ENCODE results near the gene ZNF182. TPM values are rescaled to one million over a fixed set of nuclear protein-coding genes. Genes with fewer than 3 reads are reported as not detected.
"Not testable (repeated sequence)": the region's sequence is repeated elsewhere in the genome, so short reads cannot be mapped to it uniquely, and the experiment has no call there.

ZNF182 gene
- total RNA-seq, 2 donors from 2014 or later: 3.4 TPM

DNA sequence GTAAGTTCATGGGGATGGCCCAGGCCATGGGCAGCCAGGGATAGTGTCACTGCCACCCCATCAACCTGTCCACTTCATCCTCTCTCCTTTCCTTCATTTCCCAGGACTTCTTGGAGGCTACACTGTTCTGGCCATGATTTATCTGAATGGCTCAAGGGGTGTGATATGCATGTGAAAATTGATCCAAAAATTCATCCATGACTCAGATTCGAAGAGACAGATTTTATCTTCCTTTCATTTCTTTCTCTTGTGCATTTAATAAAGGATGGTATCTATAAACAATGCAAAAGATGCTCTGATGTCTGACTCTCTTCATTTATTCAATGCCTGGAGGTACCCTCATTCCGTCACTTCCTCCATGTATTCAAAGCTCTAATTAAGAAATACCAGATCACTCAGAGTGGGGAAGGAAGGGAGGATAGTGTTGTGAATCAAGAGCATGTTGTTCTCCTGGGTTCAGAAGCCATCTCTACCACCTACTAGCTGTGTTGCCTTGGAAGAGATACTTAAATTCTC, 5.7 kb upstream of the ZNF182 start:
- DNase-seq; ATAC-seq; intact Hi-C loops (cut with DNase I, micrococcal nuclease): not testable (repeated sequence)

DNA sequence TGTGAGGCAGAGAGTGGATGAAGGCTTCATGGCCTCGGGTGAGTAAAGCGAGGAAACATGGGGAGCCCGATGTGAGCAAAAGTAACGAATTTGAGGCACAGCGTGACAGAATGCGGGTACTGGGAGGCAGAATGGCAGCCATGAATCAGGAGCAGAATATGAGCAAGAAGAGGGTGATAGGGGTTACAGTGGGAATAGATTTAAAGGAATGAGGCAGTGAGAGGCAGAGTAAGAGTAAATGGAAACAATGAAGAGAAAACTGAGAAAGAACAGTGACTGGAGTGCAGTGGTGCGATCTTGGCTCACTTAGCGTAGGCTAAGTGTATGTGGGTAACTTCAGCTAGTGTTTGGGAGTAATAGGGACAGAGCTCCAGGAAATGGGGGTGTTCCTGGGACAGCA, 2.9 kb upstream of the ZNF182 start, which contains the start of gene SPACA5:
Gene SPACA5, plus strand, starts transcription at position 301 of the 400 bp plus-strand sequence. CDS start 815 bp downstream, outside the sequence.
- intact Hi-C loops (cut with DNase I, micrococcal nuclease); ATAC-seq; DNase-seq: not testable (repeated sequence)

DNA sequence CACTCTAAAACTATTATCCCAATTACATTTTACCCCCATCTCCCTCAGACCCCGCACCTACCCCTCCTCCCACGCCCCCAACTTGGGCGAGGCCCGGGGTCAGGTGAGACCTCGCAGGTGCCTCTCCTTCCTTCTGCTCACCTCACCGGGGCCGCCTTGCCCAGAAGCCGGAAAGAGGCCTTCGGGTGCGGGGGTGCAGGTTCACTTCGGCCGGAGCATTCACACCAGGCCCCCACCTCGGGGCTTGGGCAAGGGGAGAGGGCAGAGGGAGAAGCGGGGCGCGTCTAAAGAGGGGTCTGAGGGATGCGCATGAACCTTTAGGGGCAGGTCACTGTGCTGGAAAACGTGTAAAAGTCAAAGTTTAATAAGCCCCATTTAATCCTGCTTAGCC, 427 bp downstream of the ZNF182 start:
- DNase-seq (peak in 1 of 2 donors; percentile 30), ATAC-seq (peak; percentile 20)
- intact Hi-C loops (cut with DNase I, micrococcal nuclease): no loop called here

DNA sequence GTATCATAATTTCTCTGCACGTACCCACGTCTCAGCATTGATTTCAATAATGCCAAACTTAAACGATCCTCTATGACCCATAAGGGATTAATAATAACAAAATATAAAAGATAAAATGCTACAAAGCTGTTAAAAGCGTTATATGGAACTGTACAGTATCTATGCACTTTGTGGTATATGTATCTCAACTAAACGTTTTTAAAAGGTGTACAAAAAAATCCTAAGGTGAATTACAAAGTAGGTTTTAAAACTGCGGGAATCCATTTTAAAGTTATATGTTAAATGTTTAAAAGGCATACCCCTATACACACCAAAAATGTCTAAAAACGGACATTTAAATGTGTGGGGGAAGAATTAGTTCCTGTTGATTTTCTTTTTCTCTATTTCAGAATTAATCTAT, 860 bp downstream of the ZNF182 start:
- no peak for ATAC-seq
- intact Hi-C loops (cut with DNase I, micrococcal nuclease): no loop called here
- no peak for DNase-seq

DNA sequence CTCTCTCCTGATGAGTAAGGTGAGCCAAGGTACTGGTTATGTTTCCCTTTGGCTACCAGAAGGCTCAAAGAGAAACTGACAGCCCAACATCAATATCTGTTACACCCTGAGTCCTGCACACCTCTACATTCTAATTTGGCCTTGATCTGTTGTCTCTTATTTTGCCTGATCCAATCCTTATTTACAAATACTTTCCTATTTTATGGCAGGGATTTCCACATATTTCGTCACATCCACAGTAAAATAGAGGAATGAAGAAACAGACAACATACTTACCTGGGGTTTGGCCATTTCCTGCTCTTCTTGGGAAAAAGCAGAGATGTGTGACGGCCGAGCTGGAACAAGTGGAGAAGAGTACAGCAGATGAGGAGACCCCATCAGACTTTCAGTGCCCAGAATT, 1.5 kb downstream of the ZNF182 start:
- ATAC-seq (no peak), DNase-seq (no peak)
- intact Hi-C loops (cut with DNase I, micrococcal nuclease): no loop called here

DNA sequence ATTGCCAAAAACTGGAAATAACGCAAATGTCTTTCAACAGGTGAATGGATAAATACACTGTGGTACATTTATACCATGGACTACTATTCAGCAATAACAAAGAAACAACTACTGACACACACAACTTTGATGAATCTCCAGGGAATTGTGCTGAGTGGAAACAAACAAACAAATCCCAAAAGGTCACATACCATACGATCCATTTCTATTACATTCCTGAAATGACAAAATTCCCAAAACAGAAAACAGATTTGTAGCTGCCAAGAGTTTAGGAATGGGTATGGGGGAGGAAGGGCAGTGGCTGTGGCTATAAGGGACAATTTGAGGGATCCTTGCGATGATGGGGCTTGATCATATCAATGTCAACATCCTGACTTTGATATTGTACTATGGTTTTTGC, 2.5 kb downstream of the ZNF182 start:
- DNase-seq (no peak), ATAC-seq (no peak)
- intact Hi-C loops (cut with DNase I, micrococcal nuclease): no loop called here

DNA sequence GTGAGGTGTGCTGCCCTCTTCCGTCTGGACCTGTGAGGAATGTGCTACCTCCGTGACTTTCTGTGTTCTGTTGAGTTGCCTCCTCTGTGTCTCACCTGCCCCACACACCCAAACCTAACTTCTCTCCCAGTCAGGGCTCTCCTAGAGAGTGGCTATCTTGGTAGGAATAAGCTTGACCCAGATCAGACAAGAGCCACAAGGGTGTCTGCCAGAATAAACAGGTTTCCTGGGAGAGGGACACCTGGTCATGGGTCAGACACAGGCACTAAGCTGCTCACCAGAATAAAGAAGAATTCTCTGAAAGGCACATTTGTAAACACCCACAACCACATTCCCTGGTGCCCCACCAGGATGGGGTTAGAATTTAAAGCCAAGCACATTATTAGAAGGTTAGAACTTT, 11.1 kb downstream of the ZNF182 start:
- intact Hi-C loops (cut with DNase I, micrococcal nuclease): no loop called here
- no peak for ATAC-seq
- DNase-seq: no peak

DNA sequence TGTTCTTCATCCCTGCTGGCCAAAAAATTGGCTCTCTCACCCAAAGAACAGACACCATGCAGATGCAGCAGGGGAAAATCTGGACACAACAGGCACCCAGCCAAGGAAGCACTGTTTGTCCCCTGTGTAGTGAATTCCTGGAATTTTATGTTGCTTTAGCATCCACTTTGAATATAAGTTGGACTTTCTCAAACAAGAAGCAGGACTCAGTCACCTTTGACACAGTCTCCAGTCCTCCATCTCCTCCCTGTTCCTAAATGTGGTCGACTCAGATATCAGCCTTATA, 11.8 kb downstream of the ZNF182 start:
- DNase-seq: no peak
- intact Hi-C loops (cut with DNase I, micrococcal nuclease): no loop called here
- no peak for ATAC-seq

DNA sequence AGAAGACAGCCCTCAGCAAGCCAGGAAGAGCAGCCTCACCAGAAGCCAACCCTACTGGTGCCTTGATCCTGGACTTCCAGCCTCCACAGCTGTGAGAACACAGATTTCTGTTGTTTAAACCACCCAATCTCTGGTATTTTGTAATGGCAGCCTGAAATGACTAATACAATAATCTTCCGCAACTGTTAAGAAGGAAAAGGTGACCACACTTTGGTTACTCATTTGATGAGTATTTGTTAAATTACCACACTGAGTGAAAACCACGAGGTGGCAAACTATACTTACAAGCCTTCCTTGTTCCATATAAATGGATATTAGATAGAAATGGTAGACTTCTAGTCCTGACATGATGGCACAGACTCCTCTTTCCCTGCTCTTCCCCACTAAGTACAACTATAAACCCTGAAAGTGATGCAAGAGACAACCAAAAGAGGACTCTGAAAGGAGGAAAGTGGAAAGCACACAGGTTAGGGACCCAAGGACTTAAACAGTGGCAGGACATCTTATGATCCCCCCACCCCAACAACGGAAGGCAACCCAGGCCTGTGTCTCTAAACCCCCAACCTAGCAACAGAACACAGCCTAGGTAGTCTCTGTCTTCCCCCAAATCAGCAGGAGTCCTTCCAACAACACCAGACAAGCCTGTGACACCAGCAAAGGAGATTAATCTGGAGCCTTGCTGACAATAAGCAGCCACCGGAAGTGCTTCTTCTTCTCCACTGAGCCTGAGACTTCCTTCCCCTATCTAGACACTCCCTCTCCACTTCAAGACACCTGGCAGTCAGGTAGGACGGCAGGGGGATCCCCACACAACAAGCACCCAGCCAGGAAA, 12.3 kb downstream of the ZNF182 start:
- no peak for DNase-seq
- intact Hi-C loops (cut with DNase I, micrococcal nuclease): no loop called here
- no peak for ATAC-seq

DNA sequence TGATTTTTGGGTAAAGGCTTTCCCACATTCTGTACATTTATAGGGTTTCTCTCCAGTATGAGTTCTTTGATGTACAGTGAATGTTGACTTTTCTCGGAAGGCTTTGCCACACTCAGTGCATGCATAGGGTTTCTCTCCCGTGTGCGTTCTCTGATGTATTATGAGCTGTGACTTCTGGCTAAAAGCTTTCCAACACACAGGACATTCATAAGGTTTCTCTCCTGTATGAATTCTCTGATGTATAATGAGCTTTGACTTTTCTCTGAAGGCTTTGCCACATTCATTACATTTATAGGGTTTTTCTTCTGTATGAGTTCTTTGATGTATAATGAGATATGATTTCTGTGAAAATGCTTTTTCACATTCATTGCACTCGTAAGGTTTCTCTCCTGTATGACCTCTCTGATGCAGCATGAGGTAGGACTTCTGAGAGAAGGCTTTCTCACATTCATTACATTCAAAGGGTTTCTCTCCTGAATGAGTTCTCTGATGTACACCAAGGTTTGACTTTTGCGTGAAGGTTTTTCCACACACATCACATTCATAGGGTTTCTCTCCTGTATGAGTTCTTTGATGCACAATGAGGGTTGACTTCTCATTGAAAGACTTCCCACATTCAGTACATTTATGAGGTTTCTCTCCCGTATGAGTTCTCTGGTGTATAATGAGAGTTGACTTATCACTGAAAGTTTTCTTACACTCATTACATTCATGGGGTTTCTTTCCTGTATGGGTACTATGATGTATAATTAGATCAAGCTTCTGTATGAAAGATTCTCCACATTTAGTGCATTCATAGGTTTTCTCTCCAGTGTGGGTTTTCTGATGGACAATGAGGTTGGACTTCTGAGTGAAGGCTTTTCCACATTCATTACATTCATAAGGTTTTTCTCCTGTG, 27.3 kb downstream of the ZNF182 start:
- ATAC-seq: no peak
- DNase-seq: no peak
- intact Hi-C loops (cut with DNase I, micrococcal nuclease): no loop called here

DNA sequence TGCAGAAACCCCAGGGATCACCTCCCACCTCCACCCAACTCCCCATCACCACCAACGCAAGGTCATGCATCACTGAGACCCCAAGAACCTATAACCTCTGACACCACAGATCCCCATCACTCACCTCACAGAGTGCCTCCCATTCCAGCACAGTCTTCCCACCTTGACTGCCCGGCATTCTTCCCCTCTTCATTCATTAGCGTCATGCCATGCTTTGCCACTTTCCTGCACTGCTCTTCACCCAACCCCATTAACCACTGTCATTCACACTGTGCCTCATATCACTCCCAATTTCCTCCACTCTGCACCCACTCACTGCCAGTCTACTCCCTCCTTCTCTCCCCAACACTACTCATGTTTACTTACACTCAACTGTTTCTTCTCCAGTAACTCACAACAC, 30.6 kb downstream of the ZNF182 start:
- intact Hi-C loops (cut with DNase I, micrococcal nuclease): no loop called here
- DNase-seq: no peak
- no peak for ATAC-seq

DNA sequence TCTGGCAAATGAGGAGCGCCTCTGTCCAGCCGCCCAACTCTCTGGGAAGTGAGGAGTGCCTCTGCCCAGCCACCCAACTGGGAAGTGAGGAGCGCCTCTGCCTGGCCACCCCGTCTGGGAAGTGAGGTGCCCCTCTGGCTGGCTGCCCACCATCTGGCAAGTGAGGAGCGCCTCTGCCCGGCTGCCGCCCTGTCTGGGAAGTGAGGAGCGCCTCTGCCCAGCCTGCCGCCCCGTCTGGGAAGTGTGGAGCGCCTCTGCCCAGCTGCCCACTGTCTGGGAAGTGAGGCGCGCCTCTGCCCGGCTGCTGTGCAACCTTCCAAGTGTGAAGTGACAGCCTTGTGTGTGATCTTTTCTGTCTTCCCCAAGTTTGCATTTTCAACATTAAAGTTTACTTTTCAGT, 38.3 kb downstream of the ZNF182 start:
- ATAC-seq; intact Hi-C loops (cut with DNase I, micrococcal nuclease); DNase-seq: not testable (repeated sequence)

DNA sequence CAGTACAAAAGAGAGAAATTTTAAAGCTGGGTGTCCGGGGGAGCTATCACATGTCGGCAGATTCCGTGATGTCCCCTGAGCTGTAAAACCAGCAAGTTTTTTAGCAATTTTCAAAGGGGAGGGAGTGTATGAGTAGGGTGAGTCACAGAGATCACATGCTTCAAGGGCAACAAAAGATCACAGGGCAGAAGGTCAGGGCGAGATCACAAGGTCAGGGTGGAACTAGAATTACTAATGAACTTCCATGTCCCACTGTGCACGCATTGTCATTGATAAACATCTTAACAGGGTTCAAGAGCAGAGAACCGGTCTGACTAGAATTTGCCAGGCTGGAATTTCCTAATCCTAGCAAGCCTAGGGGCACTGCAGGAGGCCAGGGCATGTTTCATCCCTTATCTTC, 42.0 kb downstream of the ZNF182 start:
- DNase-seq; intact Hi-C loops (cut with DNase I, micrococcal nuclease); ATAC-seq: not testable (repeated sequence)

DNA sequence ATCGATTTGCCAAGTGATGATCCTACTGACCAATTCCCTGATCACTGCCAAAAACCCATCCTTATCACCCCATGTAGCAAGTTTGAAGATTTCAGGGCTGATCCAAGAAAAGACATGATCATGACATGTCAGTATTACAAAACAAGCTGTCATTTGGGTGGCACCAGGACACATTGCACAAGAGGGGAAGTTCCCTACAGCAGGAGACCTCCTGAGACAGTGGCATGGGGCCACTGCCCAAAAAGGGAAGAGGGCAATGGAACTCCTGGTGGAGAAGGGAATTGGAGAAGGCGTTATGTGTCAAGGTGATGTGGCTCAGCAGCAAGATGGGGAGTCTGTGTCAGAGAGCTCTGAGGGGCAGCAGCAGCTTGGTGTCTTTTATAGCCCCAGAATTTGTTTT, 43.4 kb downstream of the ZNF182 start:
- no peak for ATAC-seq

DNA sequence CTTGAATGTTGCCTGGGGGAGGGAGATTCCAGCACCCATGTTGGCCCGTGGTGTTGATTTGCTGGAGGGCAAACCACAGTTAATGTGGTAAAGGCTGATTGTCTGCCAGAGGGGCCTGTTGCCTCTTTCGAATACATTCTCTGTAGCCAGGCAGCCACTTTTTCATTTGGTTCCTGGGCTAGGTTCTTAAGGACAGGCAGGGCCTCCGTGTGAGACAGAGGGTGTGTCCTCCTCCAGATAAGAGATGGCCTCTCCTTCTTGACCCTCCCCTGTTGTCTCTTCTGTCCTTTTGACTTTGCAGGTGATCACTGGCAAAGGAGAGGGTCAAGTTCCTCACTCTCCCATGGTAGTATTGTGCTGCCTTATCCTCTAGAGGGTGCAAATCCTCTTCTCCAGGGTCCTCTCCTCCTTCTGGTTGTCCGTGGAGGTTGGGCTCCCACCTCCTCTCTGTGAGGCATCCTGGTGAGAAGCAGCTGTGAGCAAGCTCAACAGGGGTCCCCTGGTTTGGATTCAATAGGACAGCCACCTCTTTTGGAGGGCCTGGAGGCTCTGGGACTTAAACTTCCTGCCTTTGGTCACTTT, 44.9 kb downstream of the ZNF182 start:
- intact Hi-C loops (cut with DNase I, micrococcal nuclease): no loop called here
- peak; percentile 56 for ATAC-seq
- no peak for DNase-seq

More for the DNA sequence above, 43.4 kb downstream of the ZNF182 start:
- intact Hi-C loops (cut with DNase I, micrococcal nuclease): no loop called here
- no peak for DNase-seq

DNA sequence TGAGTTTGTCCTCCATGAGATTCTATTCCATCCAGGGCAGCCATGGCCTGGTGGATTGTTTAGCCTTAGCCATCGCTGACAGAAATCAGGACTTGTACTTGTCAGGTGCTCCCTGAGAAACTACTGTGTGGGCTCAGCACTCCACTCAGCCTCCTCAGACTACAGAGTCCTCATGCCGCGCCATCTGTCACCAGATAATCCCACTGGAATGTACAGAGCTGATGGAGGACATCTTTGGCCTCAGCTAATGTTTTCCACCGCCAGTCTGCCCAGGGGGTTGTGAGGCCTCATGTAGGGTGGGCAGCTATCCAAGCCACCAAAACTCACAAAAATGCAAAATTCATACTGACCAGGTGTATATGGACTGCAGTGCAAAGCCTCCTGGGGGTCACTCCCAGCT, 45.6 kb downstream of the ZNF182 start:
- intact Hi-C loops (cut with DNase I, micrococcal nuclease); DNase-seq; ATAC-seq: not testable (repeated sequence)

DNA sequence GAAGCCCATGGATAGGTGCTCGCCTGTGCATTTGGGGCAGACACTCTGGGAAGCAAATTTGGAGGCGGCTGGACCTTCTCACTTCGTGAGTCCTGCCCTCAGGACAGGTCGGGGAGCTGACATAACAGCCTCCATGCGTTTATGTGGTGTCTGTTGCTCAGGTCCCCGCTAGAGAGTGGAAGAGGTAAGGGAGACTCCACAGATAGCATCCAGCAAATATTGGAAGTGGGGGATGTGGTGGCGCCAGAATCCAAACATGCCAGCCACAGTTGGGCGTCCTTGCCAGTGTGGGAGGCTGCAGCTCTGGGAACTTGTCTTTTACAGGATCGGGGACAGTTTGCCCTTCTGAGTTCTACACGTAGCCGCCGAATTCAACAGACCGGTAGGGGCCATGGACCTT, 47.8 kb downstream of the ZNF182 start:
- intact Hi-C loops (cut with DNase I, micrococcal nuclease): no loop called here
- DNase-seq: no peak

DNA sequence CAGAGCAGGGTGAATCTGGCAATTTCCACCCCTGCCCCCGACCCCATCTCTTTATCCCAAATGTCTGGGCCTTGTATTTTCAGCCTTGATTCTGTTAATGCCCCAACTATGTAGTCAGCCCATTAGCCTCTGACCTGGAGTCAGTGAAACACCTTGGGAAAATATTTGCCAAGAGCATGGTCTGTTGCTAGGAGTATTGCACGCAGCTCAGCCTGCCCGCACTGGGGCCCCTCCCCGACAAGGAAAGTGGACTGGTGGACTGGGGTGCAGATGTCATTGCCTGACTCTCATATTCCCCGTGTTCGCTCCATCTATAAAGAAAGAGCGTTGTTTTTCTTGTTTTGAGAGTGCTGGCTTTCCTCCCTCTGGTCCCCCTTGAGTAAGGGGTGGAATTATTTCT, 48.5 kb downstream of the ZNF182 start:
- intact Hi-C loops (cut with DNase I, micrococcal nuclease); DNase-seq: not testable (repeated sequence)
- ATAC-seq: peak; percentile 69

More for the DNA sequence above, 47.8 kb downstream of the ZNF182 start:
- ATAC-seq: no peak

DNA sequence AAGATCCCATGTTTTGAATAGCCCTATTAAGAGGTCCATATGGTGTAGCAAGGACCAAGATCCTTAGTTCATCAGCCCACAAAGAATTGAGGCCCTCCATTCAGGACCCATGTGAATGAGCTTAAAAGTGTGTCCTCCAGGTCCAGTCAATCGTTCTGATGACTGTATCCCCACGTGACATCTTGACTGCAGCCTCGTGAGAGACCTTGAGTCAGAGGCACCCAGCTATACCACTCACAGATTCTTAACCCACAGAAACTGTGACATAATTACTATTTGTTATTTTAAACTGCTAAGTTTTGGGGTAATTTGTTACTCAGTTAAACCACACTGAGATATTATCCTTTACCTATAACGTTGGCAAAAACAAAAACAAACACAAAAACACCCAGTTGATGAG, 62.4 kb downstream of the ZNF182 start:
- intact Hi-C loops (cut with DNase I, micrococcal nuclease): no loop called here
- ATAC-seq (no peak), DNase-seq (no peak)
